ENCODE results near the gene TPGS1.
A peak's percentile ranks its signal among the peaks of the same experiment; 100 is the strongest.

The TPGS1 gene

DNA sequence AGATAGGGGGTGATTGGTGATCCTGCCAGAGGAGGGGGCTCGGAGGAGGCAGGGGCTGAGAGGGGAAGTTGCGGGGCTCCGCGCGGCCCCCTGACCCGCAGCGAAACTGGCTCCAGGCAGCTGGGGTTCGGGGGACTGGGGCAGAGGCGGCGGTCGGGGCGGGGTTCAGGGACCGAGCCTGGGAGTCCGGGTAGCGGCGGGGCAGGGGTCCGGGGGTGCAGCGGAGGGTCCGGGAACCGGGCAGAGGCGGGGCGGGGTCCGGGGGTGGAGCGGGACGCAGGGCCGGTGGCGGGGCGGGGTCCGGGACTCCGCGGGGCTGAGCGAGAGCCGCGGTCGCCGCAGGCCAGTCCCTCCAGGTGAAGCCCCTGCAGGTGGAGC lies 9.8 kb upstream of the TPGS1 start:
- Histone ChIP-seq H3K36me3 (ENCODE audit: insufficient read depth, low read length) (no peaks in the 10 kb centered on the region), H3K9ac (ENCODE audit: low read depth, low read length) (peak overlapping the region; percentile 40; the same call in 1 of the 2 replicates), H3K9me3 (ENCODE audit: control insufficient read depth, insufficient read depth, low read length) (no peaks in the 10 kb centered on the region), H3K4me1 (ENCODE audit: insufficient read depth, low read length) (no peaks in the 10 kb centered on the region; the same call in 1 of the 2 replicates)

DNA sequence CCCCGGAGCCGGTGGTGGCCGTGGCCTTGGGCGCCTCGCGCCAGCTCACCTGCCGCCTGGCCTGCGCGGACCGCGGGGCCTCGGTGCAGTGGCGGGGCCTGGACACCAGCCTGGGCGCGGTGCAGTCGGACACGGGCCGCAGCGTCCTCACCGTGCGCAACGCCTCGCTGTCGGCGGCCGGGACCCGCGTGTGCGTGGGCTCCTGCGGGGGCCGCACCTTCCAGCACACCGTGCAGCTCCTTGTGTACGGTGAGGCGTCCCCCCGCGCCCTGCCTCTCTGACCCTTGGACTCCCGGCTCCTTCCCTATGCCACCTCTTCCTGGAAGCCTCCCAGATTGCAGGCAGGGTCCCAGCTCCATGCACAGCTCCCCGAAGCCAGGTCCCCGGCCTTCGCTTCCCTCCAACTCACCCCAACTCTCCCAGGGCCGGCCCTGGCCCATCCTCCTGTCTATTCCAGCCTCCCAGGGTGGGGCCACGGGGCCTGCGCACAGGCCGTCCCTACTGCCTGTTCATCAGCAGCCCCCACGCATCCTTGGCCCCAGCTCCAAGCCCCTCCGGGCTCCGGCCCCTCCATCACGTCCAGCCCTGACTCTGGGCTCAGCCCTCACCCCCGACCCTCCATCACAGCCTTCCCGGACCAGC lies 9.3 kb upstream of the TPGS1 start:
- Histone ChIP-seq H3K9ac (ENCODE audit: low read depth, low read length) (peak overlapping the region; percentile 40; the same call in 1 of the 2 replicates), H3K36me3 (ENCODE audit: insufficient read depth, low read length) (no peaks in the 10 kb centered on the region), H3K4me1 (ENCODE audit: insufficient read depth, low read length) (no peaks in the 10 kb centered on the region; the same call in 1 of the 2 replicates), H3K9me3 (ENCODE audit: control insufficient read depth, insufficient read depth, low read length) (no peaks in the 10 kb centered on the region)

DNA sequence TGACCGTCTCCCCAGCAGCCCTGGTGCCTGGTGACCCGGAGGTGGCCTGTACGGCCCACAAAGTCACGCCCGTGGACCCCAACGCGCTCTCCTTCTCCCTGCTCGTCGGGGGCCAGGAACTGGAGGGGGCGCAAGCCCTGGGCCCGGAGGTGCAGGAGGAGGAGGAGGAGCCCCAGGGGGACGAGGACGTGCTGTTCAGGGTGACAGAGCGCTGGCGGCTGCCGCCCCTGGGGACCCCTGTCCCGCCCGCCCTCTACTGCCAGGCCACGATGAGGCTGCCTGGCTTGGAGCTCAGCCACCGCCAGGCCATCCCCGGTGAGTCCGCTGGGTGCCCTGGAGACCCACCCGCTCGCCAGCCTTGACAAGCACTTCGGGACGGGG lies 8.8 kb upstream of the TPGS1 start:
- peak overlapping the region; percentile 40; the same call in 1 of the 2 replicates for H3K9ac ChIP-seq (ENCODE audit: low read depth, low read length)

DNA sequence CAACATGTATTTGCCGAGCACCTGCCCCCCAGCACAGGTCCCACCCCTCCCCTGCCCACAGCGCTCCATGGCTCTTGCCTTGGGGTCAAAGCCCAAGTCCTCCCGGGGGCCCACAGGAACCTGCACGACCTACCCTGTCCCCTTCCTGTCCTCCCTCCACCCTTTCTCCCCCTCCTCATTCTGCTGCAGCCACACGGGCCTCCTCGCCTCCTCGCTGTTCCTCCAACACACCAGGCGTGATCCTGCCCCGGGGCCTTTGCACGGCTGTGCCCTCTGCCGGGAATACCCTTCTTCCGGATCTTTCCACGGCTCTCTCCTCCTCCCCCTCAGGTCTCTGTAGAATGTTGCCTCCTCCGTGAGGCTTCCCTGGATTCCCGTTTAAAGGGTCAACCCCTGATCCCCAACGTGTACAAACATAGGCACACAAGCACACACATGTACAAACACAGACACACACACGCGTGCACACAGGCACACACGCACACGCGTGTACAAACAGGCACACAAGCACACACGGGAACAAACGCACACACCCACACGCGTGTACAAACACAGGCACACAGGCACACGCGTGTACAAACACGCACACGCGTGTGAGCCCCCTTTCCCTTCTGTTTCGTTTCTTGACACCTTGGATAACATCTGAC lies 8.2 kb upstream of the TPGS1 start:
- Histone ChIP-seq H3K4me1 (ENCODE audit: insufficient read depth, low read length) (no peaks in the 10 kb centered on the region; the same call in 1 of the 2 replicates), H3K9me3 (ENCODE audit: control insufficient read depth, insufficient read depth, low read length) (no peaks in the 10 kb centered on the region), H3K9ac (ENCODE audit: low read depth, low read length) (no peak overlapping the region), H3K36me3 (ENCODE audit: insufficient read depth, low read length) (no peaks in the 10 kb centered on the region)

More for the DNA sequence above, 8.8 kb upstream of the TPGS1 start:
- Histone ChIP-seq H3K9me3 (ENCODE audit: control insufficient read depth, insufficient read depth, low read length) (no peaks in the 10 kb centered on the region), H3K36me3 (ENCODE audit: insufficient read depth, low read length) (no peaks in the 10 kb centered on the region), H3K4me1 (ENCODE audit: insufficient read depth, low read length) (no peaks in the 10 kb centered on the region; the same call in 1 of the 2 replicates)

DNA sequence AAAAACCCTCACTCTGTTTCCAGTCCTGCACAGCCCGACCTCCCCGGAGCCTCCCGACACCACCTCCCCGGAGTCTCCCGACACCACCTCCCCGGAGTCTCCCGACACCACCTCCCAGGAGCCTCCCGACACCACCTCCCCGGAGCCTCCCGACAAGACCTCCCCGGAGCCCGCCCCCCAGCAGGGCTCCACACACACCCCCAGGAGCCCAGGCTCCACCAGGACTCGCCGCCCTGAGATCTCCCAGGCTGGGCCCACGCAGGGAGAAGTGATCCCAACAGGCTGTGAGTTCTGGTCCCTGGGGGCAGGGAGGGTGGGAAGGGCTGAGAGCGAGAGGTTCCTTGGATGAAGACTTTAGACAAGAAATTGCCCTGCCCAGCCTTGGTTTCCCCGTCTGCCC lies 5.7 kb upstream of the TPGS1 start:
- Histone ChIP-seq H3K4me1 (ENCODE audit: insufficient read depth, low read length) (no peaks in the 10 kb centered on the region), H3K36me3 (ENCODE audit: insufficient read depth, low read length) (no peaks in the 10 kb centered on the region), H3K9me3 (ENCODE audit: control insufficient read depth, insufficient read depth, low read length) (no peaks in the 10 kb centered on the region), H3K9ac (ENCODE audit: low read depth, low read length) (no peak overlapping the region)

DNA sequence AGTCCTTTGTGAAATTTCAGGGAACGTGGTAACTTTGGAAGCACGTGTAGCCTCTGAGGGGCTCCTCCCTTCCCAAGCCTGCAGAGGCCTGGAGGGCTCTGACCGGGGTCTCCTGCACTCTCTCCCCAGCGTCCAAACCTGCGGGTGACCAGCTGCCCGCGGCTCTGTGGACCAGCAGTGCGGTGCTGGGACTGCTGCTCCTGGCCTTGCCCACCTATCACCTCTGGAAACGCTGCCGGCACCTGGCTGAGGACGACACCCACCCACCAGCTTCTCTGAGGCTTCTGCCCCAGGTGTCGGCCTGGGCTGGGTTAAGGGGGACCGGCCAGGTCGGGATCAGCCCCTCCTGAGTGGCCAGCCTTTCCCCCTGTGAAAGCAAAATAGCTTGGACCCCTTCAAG lies 2.7 kb upstream of the TPGS1 start:
- H3K4me1 ChIP-seq (ENCODE audit: insufficient read depth, low read length) = no peaks in the 10 kb centered on the region

DNA sequence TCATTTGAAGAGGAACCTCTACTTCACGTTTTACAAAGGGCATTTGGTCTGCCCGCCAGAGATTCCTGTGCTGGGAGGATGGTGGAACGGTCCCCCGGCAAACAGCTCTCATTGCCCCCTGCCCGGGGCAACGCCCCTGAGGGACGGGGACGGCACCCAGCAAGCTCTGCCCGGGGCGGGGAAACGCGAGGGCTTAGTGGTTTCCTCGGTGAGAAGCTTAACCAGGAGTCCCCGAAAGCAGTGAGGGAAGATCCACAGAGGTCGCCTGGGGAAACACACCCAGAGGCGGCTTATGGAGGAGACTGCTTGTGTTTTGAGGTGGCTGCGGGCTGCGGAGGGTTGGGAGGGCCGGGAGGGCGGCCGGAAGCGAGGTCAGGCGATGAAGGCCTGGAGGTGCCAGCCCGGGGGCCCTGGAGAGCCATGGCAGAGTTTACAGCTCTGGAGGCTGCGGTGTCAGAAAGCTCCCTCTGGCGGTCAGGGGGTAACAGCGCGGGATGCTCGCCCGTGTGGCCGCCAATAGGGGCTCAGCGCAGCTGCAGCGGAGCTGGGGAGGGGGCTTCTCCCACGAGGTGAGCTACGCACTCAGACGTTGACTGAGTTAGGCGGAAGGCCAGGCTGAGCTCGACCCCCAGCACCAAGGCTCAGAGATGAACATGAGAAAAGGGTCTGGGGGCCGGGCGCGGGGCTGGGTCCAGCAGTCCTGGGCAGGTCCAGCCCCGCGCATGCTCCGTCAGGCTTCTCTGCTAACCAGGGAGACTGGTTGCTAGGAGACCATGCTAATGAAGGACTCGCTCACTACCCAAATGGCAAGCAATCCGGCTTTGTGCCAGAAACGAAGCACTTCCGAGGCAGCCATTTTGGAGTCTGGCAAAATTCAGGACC lies 652 bp upstream of the TPGS1 start:
- H3K36me3 ChIP-seq (ENCODE audit: insufficient read depth, low read length) = no peaks in the 10 kb centered on the region
- no peaks in the 10 kb centered on the region for H3K4me1 ChIP-seq (ENCODE audit: insufficient read depth, low read length)
- no peaks in the 10 kb centered on the region; the same call in 1 of the 2 replicates for H3K9me3 ChIP-seq (ENCODE audit: control insufficient read depth, insufficient read depth, low read length)
- peak overlapping the region; percentile 84 for H3K9ac ChIP-seq (ENCODE audit: low read depth, low read length)

More for the DNA sequence above, 2.7 kb upstream of the TPGS1 start:
- no peaks in the 10 kb centered on the region for H3K9me3 ChIP-seq (ENCODE audit: control insufficient read depth, insufficient read depth, low read length)
- H3K9ac ChIP-seq (ENCODE audit: low read depth, low read length) = no peak overlapping the region
- H3K36me3 ChIP-seq (ENCODE audit: insufficient read depth, low read length) = no peaks in the 10 kb centered on the region

DNA sequence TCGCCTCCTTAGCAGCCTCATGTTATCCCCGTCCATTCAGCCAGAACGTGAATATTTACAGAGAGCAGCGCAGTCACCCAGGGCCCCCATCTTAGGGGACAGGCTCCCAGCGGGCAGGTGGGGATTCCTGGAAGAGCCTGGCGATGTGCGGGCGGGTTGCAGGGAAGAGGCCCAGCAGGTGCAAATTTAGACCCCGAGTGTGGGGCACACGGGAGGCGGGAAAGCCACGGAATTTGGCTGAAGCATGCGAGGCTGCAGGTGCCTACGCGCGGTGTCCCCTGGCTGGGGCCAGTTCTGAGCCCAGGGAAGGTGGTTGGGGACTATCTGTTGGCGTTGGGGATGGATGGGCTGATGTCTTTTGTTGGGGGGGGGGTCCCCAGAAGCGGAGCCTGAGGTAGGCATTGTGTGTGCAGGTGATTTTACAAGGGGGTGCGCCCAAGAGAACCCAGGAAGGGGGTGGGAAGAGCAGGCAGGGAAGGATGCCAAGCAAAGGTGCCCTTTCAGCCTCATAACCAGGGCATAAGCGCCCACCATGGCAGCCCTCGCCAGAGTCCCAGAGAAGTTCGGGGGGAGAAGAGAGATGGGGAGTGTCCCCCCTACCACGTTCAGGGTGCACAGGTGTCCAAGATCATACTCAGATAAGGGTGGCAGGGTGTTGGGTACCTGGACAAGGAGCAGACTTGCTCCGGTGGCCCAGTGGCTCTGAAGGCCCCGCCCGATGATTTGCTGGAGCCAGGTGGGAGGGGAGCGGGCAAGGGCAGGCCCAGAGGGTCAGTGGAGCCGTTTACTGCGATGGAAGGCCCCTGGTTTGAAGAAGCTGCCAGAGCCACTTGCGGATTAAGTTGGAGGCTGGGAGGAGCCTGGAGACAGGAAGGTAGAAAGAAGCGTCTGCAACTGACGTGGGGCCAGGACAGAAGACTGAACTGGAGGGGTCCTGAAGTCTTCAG lies 1.2 kb downstream of the TPGS1 start:
- Histone ChIP-seq H3K9me3 (ENCODE audit: control insufficient read depth, insufficient read depth, low read length) (no peaks in the 10 kb centered on the region; the same call in 1 of the 2 replicates), H3K4me1 (ENCODE audit: insufficient read depth, low read length) (no peaks in the 10 kb centered on the region), H3K36me3 (ENCODE audit: insufficient read depth, low read length) (no peaks in the 10 kb centered on the region), H3K9ac (ENCODE audit: low read depth, low read length) (peak overlapping the region; percentile 84; the same call in 1 of the 2 replicates)

DNA sequence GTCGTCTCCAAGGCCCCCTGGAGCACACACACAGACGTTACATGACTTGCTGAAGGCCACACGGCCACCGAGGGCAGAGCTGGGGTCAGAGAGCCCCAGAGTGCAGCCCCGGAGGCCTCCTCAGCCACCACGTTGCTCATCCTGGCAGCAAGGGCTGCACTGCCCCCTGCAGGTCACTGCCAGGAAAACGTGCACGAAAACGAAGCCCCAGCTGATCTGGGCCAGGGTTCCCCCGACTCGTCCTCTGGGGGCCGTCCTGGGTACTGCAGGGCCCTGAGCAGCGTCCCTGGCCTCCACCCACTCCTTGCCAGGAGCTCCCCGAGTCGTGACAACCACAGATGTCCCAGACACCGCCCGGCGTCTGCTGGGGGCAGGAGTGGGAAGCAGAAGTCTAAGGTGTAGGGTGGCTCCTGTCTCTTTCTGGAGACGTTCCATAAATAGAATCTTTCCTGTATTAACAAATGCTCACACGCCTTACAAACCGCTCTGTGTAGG lies 3.4 kb downstream of the TPGS1 start:
- H3K4me1 ChIP-seq (ENCODE audit: insufficient read depth, low read length) = no peaks in the 10 kb centered on the region
- H3K36me3 ChIP-seq (ENCODE audit: insufficient read depth, low read length) = no peaks in the 10 kb centered on the region; the same call in 1 of the 2 replicates
- peak overlapping the region; percentile 31; the same call in 1 of the 2 replicates for H3K9ac ChIP-seq (ENCODE audit: low read depth, low read length)
- no peaks in the 10 kb centered on the region; the same call in 1 of the 2 replicates for H3K9me3 ChIP-seq (ENCODE audit: control insufficient read depth, insufficient read depth, low read length)

DNA sequence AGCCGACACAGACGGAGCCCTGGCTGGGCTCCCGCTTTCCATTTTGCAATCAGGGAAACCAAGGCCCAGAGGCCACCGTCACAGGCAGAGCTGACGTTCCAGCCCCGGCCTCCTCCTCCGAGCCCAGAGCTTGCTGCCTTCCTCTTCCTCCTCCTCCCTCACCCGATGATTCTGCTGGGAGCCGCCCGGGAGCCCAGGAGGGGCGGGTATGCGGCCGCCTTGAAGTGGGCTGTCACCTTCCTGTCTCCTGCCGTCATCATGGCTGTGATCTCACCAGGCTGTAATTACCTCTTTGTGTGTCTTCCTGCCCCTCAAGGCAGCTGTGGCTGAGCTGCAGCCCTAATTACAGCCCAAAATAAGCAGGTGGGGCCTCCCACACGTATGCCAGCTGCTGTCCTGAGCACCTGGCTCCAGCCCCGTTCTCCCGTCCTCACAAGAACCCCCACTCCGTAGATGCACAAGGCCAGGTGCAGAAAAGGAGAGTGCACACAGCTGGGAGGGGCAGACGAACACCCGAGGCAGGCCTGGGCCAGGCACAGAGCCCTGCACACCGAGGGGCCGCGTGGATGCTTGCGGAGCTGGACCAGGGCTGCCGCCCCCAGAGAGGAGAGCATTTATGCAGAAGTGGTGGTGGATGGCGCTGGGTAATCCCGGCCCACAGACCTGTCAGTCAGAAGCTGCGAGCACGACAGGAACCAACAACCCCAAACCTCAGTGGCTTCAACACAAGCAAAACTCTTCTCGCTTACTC lies 4.0 kb downstream of the TPGS1 start:
- H3K9me3 ChIP-seq (ENCODE audit: control insufficient read depth, insufficient read depth, low read length) = no peaks in the 10 kb centered on the region; the same call in 1 of the 2 replicates
- H3K9ac ChIP-seq (ENCODE audit: low read depth, low read length) = peak overlapping the region; percentile 31; the same call in 1 of the 2 replicates
- H3K36me3 ChIP-seq (ENCODE audit: insufficient read depth, low read length) = no peaks in the 10 kb centered on the region; the same call in 1 of the 2 replicates
- no peaks in the 10 kb centered on the region for H3K4me1 ChIP-seq (ENCODE audit: insufficient read depth, low read length)

DNA sequence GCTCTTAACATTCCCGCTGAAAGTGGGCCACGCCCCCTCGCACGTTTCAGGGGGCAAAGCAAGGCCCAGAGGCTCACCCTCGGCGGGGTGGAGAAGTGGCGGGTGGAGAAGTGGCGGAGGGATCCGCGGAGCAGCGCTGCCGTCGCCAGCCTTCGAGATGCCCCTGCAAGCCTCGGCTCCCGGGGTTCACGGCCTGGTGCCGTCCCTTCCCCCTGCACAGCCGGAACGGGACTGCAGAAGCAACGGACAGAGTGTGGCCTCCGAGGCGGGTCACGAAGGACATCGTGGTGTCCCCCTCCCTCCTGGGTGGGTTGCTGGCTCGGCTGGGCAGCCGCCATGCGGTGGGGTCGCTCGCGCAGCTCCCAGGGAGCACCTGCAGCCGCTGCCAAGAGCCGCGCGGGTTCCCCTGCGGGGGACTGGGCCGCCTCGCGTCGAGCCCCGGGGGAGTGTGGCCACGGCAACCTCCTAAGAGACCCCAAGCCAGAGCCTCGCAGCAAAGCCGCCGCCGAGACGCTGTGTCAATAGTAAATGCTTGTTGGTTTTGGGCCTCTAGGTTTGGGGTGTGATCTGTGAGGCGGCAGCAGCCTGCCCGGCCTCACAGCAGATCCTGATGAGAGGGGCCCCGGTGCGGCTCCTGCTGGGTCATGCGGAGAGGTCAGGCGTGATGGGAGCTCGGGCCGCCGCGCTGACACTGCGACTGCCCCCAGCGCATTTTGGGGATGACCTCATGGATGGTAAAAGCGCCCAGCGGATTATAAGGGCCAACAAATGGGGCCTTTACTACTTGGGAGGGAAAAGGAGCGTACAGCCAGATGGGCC lies 5.5 kb downstream of the TPGS1 start:
- Histone ChIP-seq H3K9ac (ENCODE audit: low read depth, low read length) (peak overlapping the region; percentile 22; the same call in 1 of the 2 replicates), H3K4me1 (ENCODE audit: insufficient read depth, low read length) (no peaks in the 10 kb centered on the region), H3K36me3 (ENCODE audit: insufficient read depth, low read length) (no peaks in the 10 kb centered on the region; the same call in 1 of the 2 replicates), H3K9me3 (ENCODE audit: control insufficient read depth, insufficient read depth, low read length) (no peaks in the 10 kb centered on the region; the same call in 1 of the 2 replicates)

Data from ES-I3 (cell line).